Bone marrow (tissue), 2 donors: ENCODE data around the gene SPARCL1.

ENCODE experiments used
- DNase-seq, 2 donors: peaks; one replicate each; lab custom pipeline; 2025; lab: John Stamatoyannopoulos, UW

Gene SPARCL1

GRCh38 chr4:87540146-87541058, 11.2 kb upstream of the SPARCL1 start:
- DNase-seq: no peak

- no peak for DNase-seq
Observed at GRCh38 chr4:87532907-87533306, 3.7 kb upstream of the SPARCL1 start.

- no peak for DNase-seq
Observed at GRCh38 chr4:87532109-87532508, 2.9 kb upstream of the SPARCL1 start.

- no peak for DNase-seq
Observed at GRCh38 chr4:87531621-87532020, 2.4 kb upstream of the SPARCL1 start.

- no peak for DNase-seq
Observed at GRCh38 chr4:87530868-87531267, 1.7 kb upstream of the SPARCL1 start.

GRCh38 chr4:87530229-87530628, 1.1 kb upstream of the SPARCL1 start:
- DNase-seq: no peak

- no peak for DNase-seq
Observed at GRCh38 chr4:87527431-87528220, 1.6 kb downstream of the SPARCL1 start.

- no peak for DNase-seq
Observed at GRCh38 chr4:87525636-87526295, 3.4 kb downstream of the SPARCL1 start.

GRCh38 chr4:87524456-87524855, 4.7 kb downstream of the SPARCL1 start:
- no peak for DNase-seq

GRCh38 chr4:87523307-87523706, 5.9 kb downstream of the SPARCL1 start:
- DNase-seq: no peak

GRCh38 chr4:87521757-87522374, 7.3 kb downstream of the SPARCL1 start:
- DNase-seq: no peak

GRCh38 chr4:87521319-87521718, 7.9 kb downstream of the SPARCL1 start:
- no peak for DNase-seq

GRCh38 chr4:87517621-87518020, 11.6 kb downstream of the SPARCL1 start:
- no peak for DNase-seq

- DNase-seq: no peak
Observed at GRCh38 chr4:87516683-87517082, 12.5 kb downstream of the SPARCL1 start.

GRCh38 chr4:87512400-87512799, 16.8 kb downstream of the SPARCL1 start:
- DNase-seq: no peak

GRCh38 chr4:87511500-87511899, 17.7 kb downstream of the SPARCL1 start:
- DNase-seq: no peak

- DNase-seq: no peak
Observed at GRCh38 chr4:87510747-87511146, 18.4 kb downstream of the SPARCL1 start.

GRCh38 chr4:87506974-87507701, 22.0 kb downstream of the SPARCL1 start:
- DNase-seq: no peak

GRCh38 chr4:87505862-87506261, 23.3 kb downstream of the SPARCL1 start:
- DNase-seq: no peak

GRCh38 chr4:87502580-87503238, 26.5 kb downstream of the SPARCL1 start:
- no peak for DNase-seq

GRCh38 chr4:87500092-87500462, 29.1 kb downstream of the SPARCL1 start:
- no peak for DNase-seq
